ENCODE data around the gene REXO1.

- no peak for TF ChIP-seq HDAC2 (IDR thresholded peaks at IDR 0.05)
- no peak for TF ChIP-seq KDM1A (IDR thresholded peaks at IDR 0.05; ENCODE audit: low read depth)
- no peak for TF ChIP-seq CTCF (IDR thresholded peaks at IDR 0.05)
- no peak for TF ChIP-seq RAD21 (conservative IDR thresholded peaks at IDR 0.05 in 1 of 2, IDR thresholded peaks at IDR 0.05 in 1 of 2)
- no peak for TF ChIP-seq ZNF302 (CRISPR knock-in tag; IDR thresholded peaks at IDR 0.05)
- no peak for TF ChIP-seq POLR2A (IDR thresholded peaks at IDR 0.05; ENCODE audit: low read length)
- TF ChIP-seq CEBPB (IDR thresholded peaks at IDR 0.05): no peak
- TF ChIP-seq REST (IDR thresholded peaks at IDR 0.05): no peak
- TF ChIP-seq ZSCAN20 (CRISPR knock-in tag; IDR thresholded peaks at IDR 0.05): no peak
- no peak for TF ChIP-seq MAX (IDR thresholded peaks at IDR 0.05)
- no peak for TF ChIP-seq EP300 (IDR thresholded peaks at IDR 0.05)
- no peak for TF ChIP-seq CBX8 (IDR thresholded peaks at IDR 0.05)
- TF ChIP-seq MAFK (IDR thresholded peaks at IDR 0.05; ENCODE audit: partially characterized antibody): no peak
Observed at GRCh38 chr19:1827566-1828278, 20.6 kb downstream of the REXO1 start.

All from A549 (cell line).